ENCODE results near the gene LNP1. TPM values are rescaled to one million over a fixed set of nuclear protein-coding genes. Genes with fewer than 3 reads are reported as not detected.

LNP1 gene
- total and polyA plus RNA-seq, 2 of the 13 experiments (the other 11 are each of a cell fraction or from before 2014, with no cell fraction given) = 3.6 to 7.0 TPM

- FAIRE-seq (peak; percentile 76), ATAC-seq (peak; percentile 94), DNase-seq (ENCODE audit: low spot score) (peak; percentile 54)
- Histone ChIP-seq H3K79me2 (ENCODE audit: insufficient read depth, low read length) (no peaks in the 10 kb centered on the region), H4K20me1 (ENCODE audit: insufficient read depth, low read length) (no peaks in the 10 kb centered on the region), H3K9me3 (ENCODE audit: low read length) (peaks cover 11% of the 10 kb centered on the region), H3K4me2 (ENCODE audit: low read depth, low read length) (no peak overlapping the region; the same call in 1 of the 2 replicates), H3K36me3 (replicated peaks in 1 of 2; ENCODE audit: control insufficient read depth in 1 of 2, insufficient read depth in 2 of 2, low read length in 2 of 2) (no peaks in the 10 kb centered on the region), H3K4me3 (replicated peaks in 1 of 3; ENCODE audit: insufficient read depth in 1 of 3, low read depth in 2 of 3, low read length in 3 of 3) (no peak overlapping the region), H3K27ac (ENCODE audit: extremely low read length, insufficient read depth, low read length) (no peak overlapping the region), H2AFZ (ENCODE audit: low read length) (no peak overlapping the region), H3K27me3 (ENCODE audit: control insufficient read depth in 1 of 2, insufficient read depth in 2 of 2, low read length in 2 of 2) (no peaks in the 10 kb centered on the region), H3K4me1 (ENCODE audit: insufficient read depth, low read length) (no peaks in the 10 kb centered on the region), H3K9ac (ENCODE audit: insufficient read depth, low read depth, low read length) (no peak overlapping the region)
- POLR2A ChIA-PET = interaction anchor here (0.5 kb wide), 1 partner anchor 61 kb away, joined by 3 read pairs; the partner anchor contains the start of gene LNP1
- CTCF ChIA-PET (ENCODE audit: low intra/inter-chr PET ratio, low total read pairs) = interaction anchor here (2.2 kb wide), 1 partner anchor 127 kb away, joined by 28 read pairs; no protein-coding TSS in a partner anchor
- intact Hi-C loops (cut with micrococcal nuclease; ENCODE audit: unreplicated experiment) (loop anchor here (1.0 to 5.0 kb wide), 7 partner anchors 29 to 734 kb away; partner anchors contain the start of gene TMEM45A), in situ Hi-C loops (cut with HindIII; ENCODE audit: extremely low pct_ligation_motif_present, low pct_unique_long_range_greater_than_20kb) (loop anchor here (5.0 to 25.0 kb wide), 2 partner anchors 129 to 249 kb away; partner anchors contain the start of gene TFG)
- WGBS (ENCODE audit: low lambda C conversion rate) = 0% methylated on average over 3 of the region's 3 CpGs
- BruUV-seq (replicated peaks) = no TSS peak
- TF ChIP-seq ZNF770 (CRISPR knock-in tag; IDR thresholded peaks at IDR 0.05) = peak; percentile 53; the same call in 1 of the 2 replicates
- TF ChIP-seq AHR (CRISPR knock-in tag; IDR thresholded peaks at IDR 0.05) = no peak
- TF ChIP-seq SPEN (CRISPR knock-in tag; IDR thresholded peaks at IDR 0.05; ENCODE audit: low read depth) = no peak
- peak; percentile 89 for TF ChIP-seq SMC3 (IDR thresholded peaks at IDR 0.05; ENCODE audit: low read length)
- no peak for TF ChIP-seq POGK (CRISPR knock-in tag; conservative IDR thresholded peaks at IDR 0.05)
- TF ChIP-seq STAG1 (CRISPR knock-in tag; IDR thresholded peaks at IDR 0.05) = peak; percentile 96
- no peak for TF ChIP-seq KLF13 (CRISPR knock-in tag; IDR thresholded peaks at IDR 0.05)
- TF ChIP-seq BRCA1 (CRISPR knock-in tag; IDR thresholded peaks at IDR 0.05) = 0 out of 2 replicates have a peak, but pooled peaks have one; percentile 35
- 0 out of 2 replicates have a peak, but pooled peaks have one; percentile 10 for TF ChIP-seq RXRB (CRISPR knock-in tag; IDR thresholded peaks at IDR 0.05; ENCODE audit: borderline replicate concordance)
- TF ChIP-seq CTCF (CRISPR knock-in tag; IDR thresholded peaks at IDR 0.05) = peak; percentile 89
- TF ChIP-seq MIER3 (CRISPR knock-in tag; IDR thresholded peaks at IDR 0.05; ENCODE audit: borderline replicate concordance) = 0 out of 2 replicates have a peak, but pooled peaks have one; percentile 28
- 0 out of 2 replicates have a peak, but pooled peaks have one; percentile 13 for TF ChIP-seq FOSL2 (CRISPR knock-in tag; IDR thresholded peaks at IDR 0.05)
- 0 out of 2 replicates have a peak, but pooled peaks have one; percentile 15 for TF ChIP-seq MIXL1 (CRISPR knock-in tag; IDR thresholded peaks at IDR 0.05)
- no peak for TF ChIP-seq ZSCAN31 (CRISPR knock-in tag; IDR thresholded peaks at IDR 0.05; ENCODE audit: low read depth)
- no peak for TF ChIP-seq ZNF431 (CRISPR knock-in tag; IDR thresholded peaks at IDR 0.05; ENCODE audit: borderline replicate concordance, low read depth)
- TF ChIP-seq FIP1L1 (IDR thresholded peaks at IDR 0.05; ENCODE audit: borderline replicate concordance, insufficient read depth, low read depth, low read length) = no peak
- TF ChIP-seq TFE3 (CRISPR knock-in tag; IDR thresholded peaks at IDR 0.05) = no peak
- TF ChIP-seq RAD21 (CRISPR knock-in tag; IDR thresholded peaks at IDR 0.05) = peak; percentile 70
These were observed 61.7 kb downstream of the LNP1 start for GRCh38 chr3:100463002-100463401.
